Adrenal gland (tissue), 12 donors: ENCODE data around the gene PTPRN2. TPM values are rescaled to one million over a fixed set of nuclear protein-coding genes. Genes with fewer than 3 reads are reported as not detected.
A peak's percentile ranks its signal among the peaks of the same experiment; 100 is the strongest.

ENCODE experiments used
- DNase-seq, 7 donors: peaks; one replicate each; pipeline ENCODE4 v3.0.0-alpha.2; 2019 to 2020
- H3K27ac ChIP-seq, 5 donors: fragments of 200-600 bp; sonication (generic) in 4 of 5; 1 replicate in 3 of 5; 2 replicates in 2 of 5; pipeline versions ENCODE4 v1.5.1 to v1.8.0; 2016 to 2020; ENCODE audit warnings: mild to moderate bottlenecking in 1 of 5
- H3K27me3 ChIP-seq: fragments of 200-600 bp; 2 replicates; pipeline ENCODE4 v1.8.0; 2021
- H3K36me3 ChIP-seq, 2 donors: fragments of 200-600 bp; replicated peaks in 1 of 2; 1 replicate in 1 of 2; 2 replicates in 1 of 2; pipeline versions ENCODE4 v1.5.1 to v1.8.0; 2018 to 2022
- H3K4me1 ChIP-seq, 2 donors: fragments of 200-600 bp; replicated peaks in 1 of 2; 1 replicate in 1 of 2; 2 replicates in 1 of 2; pipeline versions ENCODE4 v1.5.1 to v1.8.0; 2018 to 2021
- H3K4me3 ChIP-seq, 4 donors: fragments of 200-600 bp; sonication (generic) in 3 of 4; one replicate each; pipeline ENCODE4 v1.5.1; 2016 to 2018
- H3K9me3 ChIP-seq, 3 donors: fragments of 200-600 bp; sonication (generic) in 1 of 3; replicated peaks in 1 of 3; 1 replicate in 2 of 3; 2 replicates in 1 of 3; pipeline versions ENCODE4 v1.5.1 to v1.8.0; 2016 to 2021
- POLR2A ChIP-seq, 2 donors: fragments of 450-650 bp; IDR thresholded peaks; one replicate each; pipeline ENCODE4 v1.6.1; 2017; ENCODE audit warnings: antibody characterized with exemption in 2 of 2, mild to moderate bottlenecking in 2 of 2, moderate library complexity in 1 of 2
- WGBS, 4 donors: extraction: QIAGEN DNeasy Blood & Tissue Kit in 2 of 4; methylation state at CpG; one replicate each; pipeline versions ENCODE4 v1.1.5 to v1.1.7; 2013 to 2017; 5-methylcytosine and 5-hydroxymethylcytosine counted together
- intact Hi-C, 2 donors: fragments of 100-400 bp; cut with DNase I; formaldehyde crosslinking; loops; one replicate each; pipeline versions ENCODE4 v1.14.1 to v1.15.0; 2022 to 2023
- polyA plus RNA-seq, 3 donors: library from polyadenylated mRNA; stranded (reverse); fragments of 200-250 nt in 2 of 3; fragments of 350-450 nt in 1 of 3; fragmentation: Illumina TruSeq in 1 of 3; extraction: RNeasy Lipid Tissue Mini Kit (QIAGEN cat#74804) in 1 of 3; gene quantifications; one replicate each; pipeline ENCODE4 v1.2.3, GENCODE V29; 2013 to 2014
- total RNA-seq, 9 donors: library from RNA; depleted of rRNA in 4 of 9; stranded (reverse); fragments of >200 nt in 4 of 9; fragments of 120-200 nt in 1 of 9; fragmentation: NEBNext Ultra II Directional in 1 of 9; extraction: Animal tissue kit (Norgen Biotek cat#: 25700) in 1 of 9; gene quantifications; one replicate each; pipeline versions ENCODE4 v1.1.0 to v1.2.4, GENCODE V29; 2013 to 2023
- TF ChIP-seq, protein P1 (sequence below), 6 experiments: fragments of 450-650 bp in 4 of 6; fragments of 200-600 bp in 2 of 6; sonication (generic) in 1 of 6; IDR thresholded peaks; 1 replicate in 5 of 6; 2 replicates in 1 of 6; pipeline versions ENCODE4 v1.5.1 to v1.8.0; 2016 to 2021; ENCODE audit warnings: antibody characterized with exemption in 6 of 6, mild to moderate bottlenecking in 2 of 6, moderate library complexity in 1 of 6
- donor health status: healthy with polysubstance abuse.
- donor health status: Bipolar disorder and iron deficiency.
- donor health status: DM: yes; HTN: yes; CAD: no.
- donor health status: DM: no; HTN: no; CAD: no.
- donor health status: DM: no; HTN: no; CAD: no.
- donor health status: DM: yes; HTN: yes; CAD: no.

Gene PTPRN2
- total and polyA plus RNA-seq, 12 donors: 2.2 to 16.2 (median 3.4) TPM

DNA sequence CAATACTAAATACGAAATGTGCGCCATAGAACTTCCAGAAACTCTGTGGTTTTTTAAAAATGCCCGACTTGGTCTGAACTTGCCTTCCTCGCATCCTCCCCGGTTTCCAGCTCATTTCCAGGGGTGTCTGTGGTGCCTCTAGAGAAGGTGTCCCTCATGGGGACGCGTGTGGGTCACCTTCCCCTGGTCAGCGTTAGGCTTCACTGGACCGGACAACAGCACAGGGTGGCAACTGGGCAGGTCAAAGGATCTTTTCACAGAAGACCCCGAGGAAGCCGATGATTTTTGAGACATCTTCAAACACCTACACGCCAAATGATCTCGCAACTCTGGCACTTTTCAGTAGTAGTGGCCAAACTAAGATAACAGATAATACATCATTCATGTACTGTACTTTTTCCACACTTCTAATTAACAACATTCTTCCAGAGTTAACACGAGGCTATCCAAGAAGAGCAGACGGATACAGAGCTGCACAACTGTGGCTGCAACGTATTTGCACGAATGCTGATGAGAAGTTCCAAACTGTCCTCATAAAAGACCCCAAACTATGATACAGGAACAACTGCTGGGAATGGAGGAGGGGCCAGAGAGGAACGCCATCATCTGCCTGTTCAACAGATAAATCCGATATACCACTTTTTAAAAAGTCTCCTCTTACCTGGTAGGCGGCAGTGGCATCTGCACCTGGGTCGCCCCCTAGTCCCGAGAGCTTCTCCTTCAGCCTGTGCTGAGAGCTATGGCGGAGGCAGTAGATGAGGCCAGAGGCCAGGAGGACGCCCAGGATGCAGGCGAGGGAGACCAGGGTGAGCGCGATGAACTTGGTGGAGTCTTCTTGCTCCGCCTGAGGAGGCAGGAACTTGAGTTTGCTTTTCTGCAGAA is 905.3 kb downstream of the PTPRN2 start:
- Histone ChIP-seq H3K4me1 (peaks cover 0 to 5% of the 10 kb centered on the region in 2 donors), H3K9me3 (no peaks in the 10 kb centered on the region), H3K27ac (no peak overlapping the region), H3K27me3 (peaks cover 54% of the 10 kb centered on the region), H3K36me3 (no peaks in the 10 kb centered on the region), H3K4me3 (no peak overlapping the region)
- DNase-seq: peak in 2 of 7 donors; percentile 3 to 4
- intact Hi-C loops: no loop called here
- no peak for TF ChIP-seq POLR2A (IDR thresholded peaks at IDR 0.05)
- TF ChIP-seq, protein P1, sequence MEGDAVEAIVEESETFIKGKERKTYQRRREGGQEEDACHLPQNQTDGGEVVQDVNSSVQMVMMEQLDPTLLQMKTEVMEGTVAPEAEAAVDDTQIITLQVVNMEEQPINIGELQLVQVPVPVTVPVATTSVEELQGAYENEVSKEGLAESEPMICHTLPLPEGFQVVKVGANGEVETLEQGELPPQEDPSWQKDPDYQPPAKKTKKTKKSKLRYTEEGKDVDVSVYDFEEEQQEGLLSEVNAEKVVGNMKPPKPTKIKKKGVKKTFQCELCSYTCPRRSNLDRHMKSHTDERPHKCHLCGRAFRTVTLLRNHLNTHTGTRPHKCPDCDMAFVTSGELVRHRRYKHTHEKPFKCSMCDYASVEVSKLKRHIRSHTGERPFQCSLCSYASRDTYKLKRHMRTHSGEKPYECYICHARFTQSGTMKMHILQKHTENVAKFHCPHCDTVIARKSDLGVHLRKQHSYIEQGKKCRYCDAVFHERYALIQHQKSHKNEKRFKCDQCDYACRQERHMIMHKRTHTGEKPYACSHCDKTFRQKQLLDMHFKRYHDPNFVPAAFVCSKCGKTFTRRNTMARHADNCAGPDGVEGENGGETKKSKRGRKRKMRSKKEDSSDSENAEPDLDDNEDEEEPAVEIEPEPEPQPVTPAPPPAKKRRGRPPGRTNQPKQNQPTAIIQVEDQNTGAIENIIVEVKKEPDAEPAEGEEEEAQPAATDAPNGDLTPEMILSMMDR (IDR thresholded peaks at IDR 0.05): no peak
- 43 to 57% (median 48%) methylated on average over 24 to 28 of the region's 28 CpGs for WGBS, 4 donors

DNA sequence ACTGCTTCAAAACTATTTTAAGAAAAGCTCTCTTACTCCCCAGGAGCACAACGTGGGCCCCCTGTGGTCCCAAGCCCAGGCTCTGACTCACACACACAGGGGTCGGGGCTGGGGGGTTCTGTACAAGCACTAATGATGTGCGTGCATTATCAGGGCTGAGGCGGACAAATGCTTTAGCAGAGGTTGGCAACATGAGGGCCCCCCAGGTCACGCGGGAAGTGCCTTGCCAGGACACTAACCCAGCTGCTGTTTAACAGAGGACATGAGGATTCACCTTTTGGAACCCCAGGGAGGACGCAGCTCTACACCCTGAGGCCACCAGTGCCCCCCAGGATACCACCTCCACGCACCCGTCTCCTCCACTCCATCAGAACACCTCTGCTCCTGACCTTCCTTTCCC is 908.0 kb downstream of the PTPRN2 start:
- Histone ChIP-seq H3K9me3 (no peaks in the 10 kb centered on the region), H3K27ac (no peak overlapping the region), H3K4me1 (peaks cover 0 to under 1% of the 10 kb centered on the region in 2 donors), H3K4me3 (no peak overlapping the region), H3K27me3 (peaks cover 31% of the 10 kb centered on the region), H3K36me3 (no peaks in the 10 kb centered on the region)
- DNase-seq: peak in 1 of 7 donors; percentile 13
- intact Hi-C loops: no loop called here
- 41 to 52% (median 44%) methylated on average over 6 to 9 of the region's 9 CpGs for WGBS, 4 donors
- TF ChIP-seq, protein P1 (IDR thresholded peaks at IDR 0.05): no peak
- no peak for TF ChIP-seq POLR2A (IDR thresholded peaks at IDR 0.05)

DNA sequence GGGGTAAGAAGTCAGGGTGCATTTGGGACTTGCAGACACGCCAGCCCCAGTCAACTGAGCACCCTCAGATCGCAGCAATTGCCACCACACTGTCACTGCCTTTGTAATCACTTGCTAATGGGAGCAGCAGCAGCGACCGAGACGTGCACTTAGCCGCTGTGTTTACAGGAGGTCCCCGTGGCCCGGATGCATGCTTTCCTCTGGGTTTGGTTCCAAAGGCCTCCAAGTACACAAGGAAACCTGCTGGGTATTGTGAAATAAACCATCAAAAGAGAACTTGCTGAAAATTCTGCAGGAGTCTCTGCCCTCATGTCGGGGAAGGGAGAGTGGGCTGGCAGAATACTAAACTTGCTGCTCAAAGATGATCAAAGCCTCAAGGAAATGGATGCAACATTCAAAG is 909.1 kb downstream of the PTPRN2 start:
- peak in 1 of 7 donors; percentile 4 for DNase-seq
- Histone ChIP-seq H3K4me3 (no peak overlapping the region), H3K36me3 (no peaks in the 10 kb centered on the region), H3K27me3 (peaks cover 20% of the 10 kb centered on the region), H3K9me3 (no peaks in the 10 kb centered on the region), H3K4me1 (no peaks in the 10 kb centered on the region), H3K27ac (no peak overlapping the region)
- WGBS, 4 donors: 29 to 47% (median 42%) methylated on average over 9 of the region's 9 CpGs
- intact Hi-C loops: no loop called here
- TF ChIP-seq, protein P1 (IDR thresholded peaks at IDR 0.05): no peak
- no peak for TF ChIP-seq POLR2A (IDR thresholded peaks at IDR 0.05)

DNA sequence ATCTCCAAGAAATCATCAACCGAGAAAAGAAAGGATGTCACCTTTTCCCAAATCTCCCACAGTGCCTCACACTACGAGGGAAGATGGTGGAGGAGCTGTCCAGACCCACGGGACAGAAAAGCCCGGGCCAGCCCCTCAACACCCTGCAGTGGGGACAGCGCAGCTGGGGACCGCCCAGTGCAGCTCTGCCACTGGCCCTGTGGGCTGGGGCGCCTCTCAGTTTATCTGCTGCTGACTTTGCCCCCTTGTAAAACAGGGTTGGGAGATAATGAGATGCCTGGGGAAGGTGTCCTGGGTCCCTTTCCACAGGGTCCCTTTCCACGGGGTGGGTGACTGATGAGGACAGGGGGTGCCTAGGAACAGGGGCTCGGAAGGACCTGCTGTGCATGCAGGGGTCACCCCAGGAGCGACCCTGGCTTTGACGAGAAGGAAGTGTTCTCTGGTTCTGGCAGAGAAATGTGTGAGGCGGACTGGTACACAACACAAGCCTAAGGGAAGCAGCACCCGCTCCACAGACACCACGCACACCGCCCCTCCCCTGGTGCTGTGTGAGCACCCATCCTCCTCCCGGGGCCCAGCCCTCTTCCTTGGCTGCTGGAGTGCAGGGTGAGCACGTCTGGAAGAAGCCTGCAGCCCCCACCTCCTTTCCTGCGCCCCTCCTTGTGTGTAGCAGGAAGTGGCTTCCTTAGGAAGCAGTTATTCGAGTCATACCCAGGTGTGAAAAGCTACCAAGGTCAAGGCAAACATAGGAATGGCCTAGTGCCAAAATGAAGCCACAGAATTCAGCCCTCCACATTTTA is 911.0 kb downstream of the PTPRN2 start:
- 65 to 71% (median 68%) methylated on average over 14 to 19 of the region's 19 CpGs for WGBS, 4 donors
- peak in 3 of 7 donors; percentile 3 to 12 (median 7) for DNase-seq
- intact Hi-C loops: no loop called here
- Histone ChIP-seq H3K9me3 (no peaks in the 10 kb centered on the region), H3K27ac (no peak overlapping the region), H3K27me3 (peaks cover 7% of the 10 kb centered on the region), H3K4me1 (no peaks in the 10 kb centered on the region), H3K4me3 (no peak overlapping the region), H3K36me3 (no peaks in the 10 kb centered on the region)
- no peak for TF ChIP-seq POLR2A (IDR thresholded peaks at IDR 0.05)
- TF ChIP-seq, protein P1 (IDR thresholded peaks at IDR 0.05): no peak
